ENCODE results near the gene ARHGAP26. TPM values are rescaled to one million over a fixed set of nuclear protein-coding genes. Genes with fewer than 3 reads are reported as not detected.
A peak's percentile ranks its signal among the peaks of the same experiment; 100 is the strongest.

Gene ARHGAP26
- total RNA-seq, 4 donors from 2014 or later, result 61.0 to 76.7 (median 61.2) TPM

GRCh38 chr5:142794537-142794936 is 24.4 kb downstream of the ARHGAP26 start:
- intact Hi-C loops (cut with DNase I; ENCODE audit: low total_unique reads), result no loop called here
- DNase-seq, result no peak
- Histone ChIP-seq H3K4me3 (no peak overlapping the region), H3K4me1 (peaks cover 2 to 53% (median 27%) of the 10 kb centered on the region in 4 donors), H3K27me3 (no peaks in the 10 kb centered on the region), H3K27ac (peak overlapping the region in 1 of 4 donors; percentile 49), H3K9me3 (no peaks in the 10 kb centered on the region), H3K36me3 (no peaks in the 10 kb centered on the region)
- WGBS, 2 donors (ENCODE audit: low coverage in 1 of 2), result 44 to 61% methylated on average over 2 of the region's 2 CpGs
- in situ Hi-C loops (cut with MboI; ENCODE audit: low pct_ligation_motif_present in 1 of 4, low pct_unique_long_range_greater_than_20kb in 1 of 4, low sequenced_read_pairs in 3 of 4), result no loop called here
- TF ChIP-seq, protein P1, sequence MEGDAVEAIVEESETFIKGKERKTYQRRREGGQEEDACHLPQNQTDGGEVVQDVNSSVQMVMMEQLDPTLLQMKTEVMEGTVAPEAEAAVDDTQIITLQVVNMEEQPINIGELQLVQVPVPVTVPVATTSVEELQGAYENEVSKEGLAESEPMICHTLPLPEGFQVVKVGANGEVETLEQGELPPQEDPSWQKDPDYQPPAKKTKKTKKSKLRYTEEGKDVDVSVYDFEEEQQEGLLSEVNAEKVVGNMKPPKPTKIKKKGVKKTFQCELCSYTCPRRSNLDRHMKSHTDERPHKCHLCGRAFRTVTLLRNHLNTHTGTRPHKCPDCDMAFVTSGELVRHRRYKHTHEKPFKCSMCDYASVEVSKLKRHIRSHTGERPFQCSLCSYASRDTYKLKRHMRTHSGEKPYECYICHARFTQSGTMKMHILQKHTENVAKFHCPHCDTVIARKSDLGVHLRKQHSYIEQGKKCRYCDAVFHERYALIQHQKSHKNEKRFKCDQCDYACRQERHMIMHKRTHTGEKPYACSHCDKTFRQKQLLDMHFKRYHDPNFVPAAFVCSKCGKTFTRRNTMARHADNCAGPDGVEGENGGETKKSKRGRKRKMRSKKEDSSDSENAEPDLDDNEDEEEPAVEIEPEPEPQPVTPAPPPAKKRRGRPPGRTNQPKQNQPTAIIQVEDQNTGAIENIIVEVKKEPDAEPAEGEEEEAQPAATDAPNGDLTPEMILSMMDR (IDR thresholded peaks at IDR 0.05), result no peak
- TF ChIP-seq POLR2AphosphoS5 (IDR thresholded peaks at IDR 0.05), result no peak
- TF ChIP-seq EP300 (IDR thresholded peaks at IDR 0.05; ENCODE audit: low read depth), result no peak
- no peak for TF ChIP-seq POLR2A (IDR thresholded peaks at IDR 0.05)

- intact Hi-C loops (cut with DNase I; ENCODE audit: low total_unique reads), result no loop called here
- peaks cover 0 to 58% (median 31%) of the 10 kb centered on the region in 4 donors for H3K4me1 ChIP-seq
- in situ Hi-C loops (cut with MboI; ENCODE audit: low pct_ligation_motif_present in 1 of 4, low pct_unique_long_range_greater_than_20kb in 1 of 4, low sequenced_read_pairs in 3 of 4), result no loop called here
- no peaks in the 10 kb centered on the region for H3K36me3 ChIP-seq
- WGBS, 2 donors (ENCODE audit: low coverage in 1 of 2), result 79 to 84% methylated on average over 3 of the region's 3 CpGs
- H3K4me3 ChIP-seq, result no peak overlapping the region
- no peaks in the 10 kb centered on the region for H3K27me3 ChIP-seq
- TF ChIP-seq POLR2AphosphoS5 (IDR thresholded peaks at IDR 0.05) (no peak), POLR2A (IDR thresholded peaks at IDR 0.05) (no peak), EP300 (IDR thresholded peaks at IDR 0.05; ENCODE audit: low read depth) (no peak)
- TF ChIP-seq, protein P1 (IDR thresholded peaks at IDR 0.05), result no peak
- no peaks in the 10 kb centered on the region for H3K9me3 ChIP-seq
- H3K27ac ChIP-seq, result peak overlapping the region; percentile 17 to 70 (median 43)
- DNase-seq, result no peak
Measured at GRCh38 chr5:142795251-142795650, 25.1 kb downstream of the ARHGAP26 start.

DNA sequence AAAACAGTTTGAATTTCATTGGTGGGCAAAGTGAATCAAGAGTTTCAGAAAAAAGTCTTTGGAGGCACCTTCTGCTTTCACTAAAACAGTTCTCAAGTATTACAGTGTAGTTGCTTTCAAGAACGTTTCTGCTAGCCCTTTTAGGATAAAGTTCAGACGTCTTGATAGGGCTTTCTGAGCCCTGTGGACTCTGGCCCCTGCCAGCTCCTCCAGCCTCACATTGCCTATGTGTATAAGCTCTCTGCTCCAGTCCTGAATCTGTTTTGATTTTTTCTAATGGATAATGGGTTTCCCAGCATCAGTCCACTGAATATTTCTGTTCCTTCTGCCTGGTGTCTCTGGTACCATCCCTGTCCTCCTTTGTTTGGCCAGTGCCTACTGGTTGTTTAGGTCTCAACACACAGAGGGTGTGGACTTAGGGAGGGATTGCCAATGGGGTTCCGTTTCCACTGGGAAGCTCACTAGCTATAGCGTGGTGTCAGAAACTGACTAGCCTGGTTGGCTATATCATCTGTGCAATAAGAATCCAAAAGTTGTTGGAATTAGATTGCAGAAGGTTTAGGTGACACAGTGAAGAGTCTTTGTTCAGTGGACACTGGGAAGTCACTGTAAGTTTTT is 26.4 kb downstream of the ARHGAP26 start:
- Histone ChIP-seq H3K27me3 (no peaks in the 10 kb centered on the region), H3K9me3 (no peaks in the 10 kb centered on the region), H3K4me1 (peaks cover 0 to 67% (median 31%) of the 10 kb centered on the region in 4 donors), H3K27ac (peak overlapping the region; percentile 27 to 70 (median 43)), H3K36me3 (no peaks in the 10 kb centered on the region), H3K4me3 (no peak overlapping the region)
- in situ Hi-C loops (cut with MboI; ENCODE audit: low pct_ligation_motif_present in 1 of 4, low pct_unique_long_range_greater_than_20kb in 1 of 4, low sequenced_read_pairs in 3 of 4) (no loop called here), intact Hi-C loops (cut with DNase I; ENCODE audit: low total_unique reads) (no loop called here)
- DNase-seq, result no peak
- 50 to 61% methylated on average over 3 to 4 of the region's 4 CpGs for WGBS, 2 donors (ENCODE audit: low coverage in 1 of 2)
- no peak for TF ChIP-seq EP300 (IDR thresholded peaks at IDR 0.05; ENCODE audit: low read depth)
- no peak for TF ChIP-seq POLR2AphosphoS5 (IDR thresholded peaks at IDR 0.05)
- TF ChIP-seq, protein P1 (IDR thresholded peaks at IDR 0.05), result no peak
- no peak for TF ChIP-seq POLR2A (IDR thresholded peaks at IDR 0.05)

- H3K27me3 ChIP-seq, result no peaks in the 10 kb centered on the region
- DNase-seq, result no peak
- TF ChIP-seq, protein P1 (IDR thresholded peaks at IDR 0.05), result peak in 1 of 5 experiments; percentile 12
- TF ChIP-seq EP300 (IDR thresholded peaks at IDR 0.05; ENCODE audit: low read depth), result no peak
- in situ Hi-C loops (cut with MboI; ENCODE audit: low pct_ligation_motif_present in 1 of 4, low pct_unique_long_range_greater_than_20kb in 1 of 4, low sequenced_read_pairs in 3 of 4) (no loop called here), intact Hi-C loops (cut with DNase I; ENCODE audit: low total_unique reads) (no loop called here)
- no peaks in the 10 kb centered on the region for H3K9me3 ChIP-seq
- 62 to 74% methylated on average over 3 of the region's 3 CpGs for WGBS, 2 donors (ENCODE audit: low coverage in 1 of 2)
- peak overlapping the region; percentile 8 to 70 (median 43) for H3K27ac ChIP-seq
- H3K4me3 ChIP-seq, result no peak overlapping the region
- peaks cover 0 to 70% (median 31%) of the 10 kb centered on the region in 4 donors for H3K4me1 ChIP-seq
- H3K36me3 ChIP-seq, result no peaks in the 10 kb centered on the region
Measured at GRCh38 chr5:142797420-142797819, 27.2 kb downstream of the ARHGAP26 start.
